GM12864 (cell line): ENCODE measurements around the gene TESK1.
"Not testable (repeated sequence)": the region's sequence is repeated elsewhere in the genome, so short reads cannot be mapped to it uniquely, and the experiment has no call there.

Experiments
- DNase-seq: peaks from one replicate; pipeline ENCODE4 v3.0.0-alpha.2; 2011; ENCODE audit warnings: low read depth
- H3K4me3 ChIP-seq: 2 replicates; pipeline ENCODE4 v1.5.1; 2011; ENCODE audit warnings: mild to moderate bottlenecking, low read depth, low read length, control low read depth
- CTCF ChIP-seq: IDR thresholded peaks from 2 replicates; pipeline ENCODE4 v1.5.1; 2011; ENCODE audit warnings: low read depth, mild to moderate bottlenecking, moderate library complexity, low read length, control low read depth, inconsistent platforms; ENCODE audit errors: missing control alignments

TESK1 gene

GRCh38 chr9:35588506-35588905 is 16.6 kb upstream of the TESK1 start:
- DNase-seq, H3K4me3 ChIP-seq: not testable (repeated sequence)

GRCh38 chr9:35593581-35593980 is 11.5 kb upstream of the TESK1 start:
- no peak for DNase-seq
- TF ChIP-seq CTCF: no peak
- H3K4me3 ChIP-seq: no peak overlapping the region

GRCh38 chr9:35594471-35594870 is 10.6 kb upstream of the TESK1 start:
- TF ChIP-seq CTCF: no peak
- no peak overlapping the region for H3K4me3 ChIP-seq

GRCh38 chr9:35596907-35597306 is 8.2 kb upstream of the TESK1 start:
- DNase-seq, H3K4me3 ChIP-seq: not testable (repeated sequence)

More at GRCh38 chr9:35594471-35594870, 10.6 kb upstream of the TESK1 start:
- no peak for DNase-seq

- H3K4me3 ChIP-seq: no peak overlapping the region
- no peak for TF ChIP-seq CTCF
- no peak for DNase-seq
Measured at GRCh38 chr9:35598866-35599590, 6.0 kb upstream of the TESK1 start.

GRCh38 chr9:35599763-35600604 is 5.1 kb upstream of the TESK1 start:
- DNase-seq: no peak
- peak; percentile 37 for TF ChIP-seq CTCF
- H3K4me3 ChIP-seq: no peak overlapping the region

- DNase-seq: no peak
- H3K4me3 ChIP-seq: peak overlapping the region; percentile 47
- no peak for TF ChIP-seq CTCF
Measured at GRCh38 chr9:35603506-35603985, 1.5 kb upstream of the TESK1 start.
